ENCODE measurements around the gene TXNRD1.

DNA sequence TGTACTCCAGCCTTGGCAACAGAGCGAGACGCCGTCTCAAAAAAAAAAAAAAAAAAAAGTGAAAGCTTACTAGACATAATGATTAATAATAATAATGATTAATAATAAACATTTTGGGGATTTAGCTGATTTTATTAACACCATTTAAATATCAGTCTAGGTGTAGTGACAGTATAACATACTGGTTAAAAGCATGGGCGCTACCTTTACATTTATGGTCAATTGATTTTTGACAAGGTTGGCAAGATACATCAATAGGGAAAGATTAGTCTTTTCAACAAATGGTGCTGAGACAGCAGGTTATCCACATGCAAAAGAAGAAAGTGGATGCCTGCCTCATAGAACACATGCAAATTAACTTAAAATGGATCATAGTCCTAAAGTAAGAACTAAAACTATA is 34.3 kb downstream of the TXNRD1 start:
- TF ChIP-seq, protein P1, sequence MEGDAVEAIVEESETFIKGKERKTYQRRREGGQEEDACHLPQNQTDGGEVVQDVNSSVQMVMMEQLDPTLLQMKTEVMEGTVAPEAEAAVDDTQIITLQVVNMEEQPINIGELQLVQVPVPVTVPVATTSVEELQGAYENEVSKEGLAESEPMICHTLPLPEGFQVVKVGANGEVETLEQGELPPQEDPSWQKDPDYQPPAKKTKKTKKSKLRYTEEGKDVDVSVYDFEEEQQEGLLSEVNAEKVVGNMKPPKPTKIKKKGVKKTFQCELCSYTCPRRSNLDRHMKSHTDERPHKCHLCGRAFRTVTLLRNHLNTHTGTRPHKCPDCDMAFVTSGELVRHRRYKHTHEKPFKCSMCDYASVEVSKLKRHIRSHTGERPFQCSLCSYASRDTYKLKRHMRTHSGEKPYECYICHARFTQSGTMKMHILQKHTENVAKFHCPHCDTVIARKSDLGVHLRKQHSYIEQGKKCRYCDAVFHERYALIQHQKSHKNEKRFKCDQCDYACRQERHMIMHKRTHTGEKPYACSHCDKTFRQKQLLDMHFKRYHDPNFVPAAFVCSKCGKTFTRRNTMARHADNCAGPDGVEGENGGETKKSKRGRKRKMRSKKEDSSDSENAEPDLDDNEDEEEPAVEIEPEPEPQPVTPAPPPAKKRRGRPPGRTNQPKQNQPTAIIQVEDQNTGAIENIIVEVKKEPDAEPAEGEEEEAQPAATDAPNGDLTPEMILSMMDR (IDR thresholded peaks at IDR 0.05), result no peak
- TF ChIP-seq ZFX (IDR thresholded peaks at IDR 0.05; ENCODE audit: borderline replicate concordance), result no peak
